ENCODE data around the gene ZER1. TPM values are rescaled to one million over a fixed set of nuclear protein-coding genes. Genes with fewer than 3 reads are reported as not detected.

Gene ZER1
- total RNA-seq, 1 donor from 2014 or later, result 37.2 TPM

DNA sequence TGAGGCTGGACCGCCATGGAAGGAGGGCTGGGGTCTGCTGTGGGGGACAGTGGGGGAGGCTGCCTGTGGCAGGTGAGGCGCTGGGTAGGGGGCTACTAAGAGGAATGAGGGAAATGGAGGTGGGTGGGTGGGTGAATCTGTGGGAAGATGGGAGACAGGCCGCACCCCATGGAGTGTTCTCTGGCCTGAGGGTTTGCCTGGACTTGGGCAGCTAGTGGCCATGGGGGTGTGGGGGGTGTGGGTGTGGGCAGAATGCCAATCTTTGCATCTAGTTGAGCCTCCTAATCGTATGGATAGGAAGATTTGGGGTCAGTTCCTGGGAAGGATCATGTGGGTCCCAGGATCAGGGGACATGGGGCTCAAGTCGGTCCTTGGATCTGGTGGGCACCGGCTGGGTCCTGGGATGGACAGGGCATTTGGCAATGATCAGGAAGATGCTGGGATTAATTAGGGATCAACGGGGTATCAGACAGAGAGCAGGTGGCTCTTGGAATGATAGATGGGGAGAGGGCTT, 48.3 kb downstream of the ZER1 start:
- TF ChIP-seq, protein P1, sequence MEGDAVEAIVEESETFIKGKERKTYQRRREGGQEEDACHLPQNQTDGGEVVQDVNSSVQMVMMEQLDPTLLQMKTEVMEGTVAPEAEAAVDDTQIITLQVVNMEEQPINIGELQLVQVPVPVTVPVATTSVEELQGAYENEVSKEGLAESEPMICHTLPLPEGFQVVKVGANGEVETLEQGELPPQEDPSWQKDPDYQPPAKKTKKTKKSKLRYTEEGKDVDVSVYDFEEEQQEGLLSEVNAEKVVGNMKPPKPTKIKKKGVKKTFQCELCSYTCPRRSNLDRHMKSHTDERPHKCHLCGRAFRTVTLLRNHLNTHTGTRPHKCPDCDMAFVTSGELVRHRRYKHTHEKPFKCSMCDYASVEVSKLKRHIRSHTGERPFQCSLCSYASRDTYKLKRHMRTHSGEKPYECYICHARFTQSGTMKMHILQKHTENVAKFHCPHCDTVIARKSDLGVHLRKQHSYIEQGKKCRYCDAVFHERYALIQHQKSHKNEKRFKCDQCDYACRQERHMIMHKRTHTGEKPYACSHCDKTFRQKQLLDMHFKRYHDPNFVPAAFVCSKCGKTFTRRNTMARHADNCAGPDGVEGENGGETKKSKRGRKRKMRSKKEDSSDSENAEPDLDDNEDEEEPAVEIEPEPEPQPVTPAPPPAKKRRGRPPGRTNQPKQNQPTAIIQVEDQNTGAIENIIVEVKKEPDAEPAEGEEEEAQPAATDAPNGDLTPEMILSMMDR (IDR thresholded peaks at IDR 0.05; ENCODE audit: unreplicated experiment), result no peak
- Mint-ChIP-seq H3K4me3 (peak overlapping the region; percentile 86), H3K4me1 (peaks cover 23% of the 10 kb centered on the region), H3K9me3 (no peaks in the 10 kb centered on the region), H3K36me3 (no peaks in the 10 kb centered on the region), H3K27me3 (ENCODE audit: low read depth) (no peaks in the 10 kb centered on the region), H3K27ac (peak overlapping the region; percentile 65)
- DNase-seq (ENCODE audit: low spot score in 2 of 2, unreplicated experiment in 2 of 2), result no peak

DNA sequence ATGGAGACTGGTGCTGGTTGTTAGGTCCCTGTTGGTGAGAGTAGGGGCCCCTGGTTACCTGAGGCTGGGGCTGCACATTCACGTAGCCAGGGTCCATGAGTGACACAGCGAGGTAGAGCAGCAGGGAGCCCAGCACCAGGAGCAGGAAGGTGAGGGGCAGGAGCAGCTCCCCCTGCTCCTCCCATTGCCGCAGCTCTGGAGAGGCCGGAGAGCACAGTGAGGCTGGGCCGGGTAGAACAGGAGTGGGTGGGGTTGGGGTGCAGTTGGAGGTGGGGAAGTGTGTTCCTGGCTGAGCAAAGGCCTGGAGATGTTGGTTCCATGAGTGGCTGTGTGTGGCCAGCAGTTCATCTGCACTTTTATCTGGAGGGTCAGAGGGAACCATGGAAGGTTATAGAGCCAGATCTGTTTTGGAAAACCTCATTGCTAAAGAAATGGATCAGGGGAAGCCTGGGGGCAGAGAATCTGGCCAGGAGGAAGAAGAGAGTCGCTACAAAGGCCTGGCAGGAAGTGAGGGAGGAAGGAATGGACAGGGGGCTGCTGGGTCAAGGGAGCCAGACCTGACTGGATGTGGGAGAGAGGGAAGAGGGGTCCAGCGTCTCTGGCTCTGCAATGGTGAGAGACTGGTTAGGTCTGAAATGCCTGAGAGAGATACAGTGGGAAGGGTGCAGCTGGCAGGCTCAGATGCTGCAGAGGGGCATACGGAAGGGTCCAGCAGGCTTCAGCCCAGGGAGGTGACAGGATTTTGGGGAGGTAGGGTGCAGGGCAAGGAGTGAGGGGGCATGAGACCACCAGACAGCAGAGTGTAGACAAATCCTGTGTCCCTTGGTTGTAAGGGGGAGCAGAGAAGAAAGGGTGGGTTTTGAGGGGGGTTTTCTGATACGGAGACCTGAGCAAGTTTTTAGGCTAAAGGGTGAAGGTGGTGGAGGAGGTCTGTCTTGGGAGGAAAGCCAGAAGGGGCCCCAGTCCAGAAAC, 49.1 kb downstream of the ZER1 start:
- no peaks in the 10 kb centered on the region for H3K27me3 Mint-ChIP-seq (ENCODE audit: low read depth)

DNA sequence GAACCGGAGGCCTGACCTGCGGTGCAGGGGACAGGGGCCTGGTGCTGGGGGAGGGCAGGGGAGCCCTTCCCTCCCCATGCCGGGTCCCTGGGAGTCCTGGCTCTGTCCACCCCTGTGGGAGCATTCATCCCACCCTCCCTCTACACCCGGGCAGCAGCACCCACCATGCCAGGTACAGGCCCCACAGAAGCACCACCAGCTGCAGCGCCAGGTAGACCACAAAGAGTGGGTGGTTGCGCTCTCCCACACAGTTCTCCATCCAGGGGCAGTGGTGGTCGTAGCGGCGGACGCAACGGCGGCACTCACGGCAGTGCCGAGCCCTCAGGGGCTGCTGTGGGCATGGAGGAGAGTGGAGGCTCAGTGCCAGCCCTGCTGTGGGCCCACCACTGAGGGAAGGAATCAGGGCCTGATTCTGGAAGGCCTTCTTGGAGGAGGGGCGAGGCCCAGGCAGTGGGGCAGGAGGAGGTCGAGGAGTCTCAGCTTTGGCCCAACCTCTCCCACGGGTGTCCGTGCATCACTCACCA, 50.2 kb downstream of the ZER1 start:
- Mint-ChIP-seq H3K4me3 (peak overlapping the region; percentile 10), H3K27me3 (ENCODE audit: low read depth) (no peaks in the 10 kb centered on the region), H3K9me3 (no peaks in the 10 kb centered on the region), H3K36me3 (no peaks in the 10 kb centered on the region), H3K27ac (no peak overlapping the region), H3K4me1 (peaks cover 23% of the 10 kb centered on the region)
- no peak for DNase-seq (ENCODE audit: low spot score in 2 of 2, unreplicated experiment in 2 of 2)
- TF ChIP-seq, protein P1 (IDR thresholded peaks at IDR 0.05; ENCODE audit: unreplicated experiment), result no peak

More for the DNA sequence above, 49.1 kb downstream of the ZER1 start:
- no peak for DNase-seq (ENCODE audit: low spot score in 2 of 2, unreplicated experiment in 2 of 2)
- Mint-ChIP-seq H3K9me3 (no peaks in the 10 kb centered on the region), H3K27ac (peak overlapping the region; percentile 65), H3K36me3 (no peaks in the 10 kb centered on the region), H3K4me3 (peak overlapping the region; percentile 86), H3K4me1 (peaks cover 23% of the 10 kb centered on the region)
- TF ChIP-seq, protein P1 (IDR thresholded peaks at IDR 0.05; ENCODE audit: unreplicated experiment), result no peak

DNA sequence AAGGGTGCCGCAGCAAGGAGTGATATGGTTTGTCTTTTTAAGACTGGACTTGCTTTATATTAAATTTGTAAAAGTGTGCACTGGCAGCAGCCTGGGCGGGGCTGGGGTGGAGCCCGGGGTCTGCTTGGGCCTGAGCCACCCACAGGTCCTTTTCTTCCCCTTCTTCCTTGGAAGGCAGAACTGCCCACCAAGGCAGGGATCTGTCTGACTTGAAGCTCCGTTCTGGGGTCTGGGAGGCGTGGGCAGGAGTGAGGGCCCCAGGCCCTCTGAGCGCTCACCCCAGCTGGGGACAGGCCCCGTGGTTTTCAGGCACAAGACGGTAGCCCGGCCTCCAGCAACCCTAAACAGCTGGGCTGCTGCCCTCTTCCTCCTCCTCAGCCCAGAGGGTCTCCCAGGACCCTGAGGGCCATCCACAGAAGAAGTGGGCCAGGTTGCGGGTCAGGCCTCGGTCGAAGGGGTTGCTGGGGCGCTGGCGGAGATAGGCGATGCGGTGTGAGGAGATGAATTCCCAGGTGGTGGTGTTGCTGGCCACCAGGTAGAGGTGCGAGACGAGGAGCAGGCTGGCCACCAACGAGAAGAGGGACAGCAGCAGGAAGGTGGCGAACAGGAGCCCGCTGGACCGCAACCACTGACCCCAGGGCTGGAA, 50.8 kb downstream of the ZER1 start:
- no peak for DNase-seq (ENCODE audit: low spot score in 2 of 2, unreplicated experiment in 2 of 2)
- peak overlapping the region; percentile 33 for H3K4me3 Mint-ChIP-seq
- H3K36me3 Mint-ChIP-seq, result no peaks in the 10 kb centered on the region
- H3K9me3 Mint-ChIP-seq, result no peaks in the 10 kb centered on the region
- peaks cover 23% of the 10 kb centered on the region for H3K4me1 Mint-ChIP-seq
- no peaks in the 10 kb centered on the region for H3K27me3 Mint-ChIP-seq (ENCODE audit: low read depth)
- TF ChIP-seq, protein P1 (IDR thresholded peaks at IDR 0.05; ENCODE audit: unreplicated experiment), result no peak
- no peak overlapping the region for H3K27ac Mint-ChIP-seq

DNA sequence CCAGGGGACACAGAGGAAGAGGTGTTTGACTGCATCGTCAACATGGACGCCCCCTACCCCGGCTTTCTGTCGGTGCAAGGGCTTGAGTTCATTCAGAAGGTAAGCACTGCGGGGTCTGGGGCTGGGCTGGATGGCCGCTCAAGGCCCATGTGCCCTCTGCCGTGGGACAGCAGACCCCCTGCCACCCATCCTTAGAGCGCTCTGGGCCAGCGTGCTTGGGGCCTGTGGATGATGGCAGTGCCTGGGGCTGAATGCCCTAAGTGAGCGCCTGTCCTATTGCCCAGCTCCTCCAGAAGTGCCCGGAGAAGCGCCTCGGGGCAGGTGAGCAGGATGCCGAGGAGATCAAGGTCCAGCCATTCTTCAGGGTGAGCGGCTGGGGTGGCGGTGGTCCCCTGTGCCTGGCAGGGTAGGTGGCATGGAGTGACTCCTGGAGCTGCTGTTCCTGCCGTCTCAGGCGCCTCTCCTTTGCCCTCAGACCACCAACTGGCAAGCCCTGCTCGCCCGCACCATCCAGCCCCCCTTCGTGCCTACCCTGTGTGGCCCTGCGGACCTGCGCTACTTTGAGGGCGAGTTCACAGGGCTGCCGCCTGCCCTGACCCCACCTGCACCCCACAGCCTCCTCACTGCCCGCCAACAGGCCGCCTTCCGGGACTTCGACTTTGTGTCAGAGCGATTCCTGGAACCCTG, 51.7 kb downstream of the ZER1 start:
- H3K9me3 Mint-ChIP-seq, result no peaks in the 10 kb centered on the region
- H3K27ac Mint-ChIP-seq, result no peak overlapping the region
- TF ChIP-seq, protein P1 (IDR thresholded peaks at IDR 0.05; ENCODE audit: unreplicated experiment), result no peak
- no peak overlapping the region for H3K4me3 Mint-ChIP-seq
- no peaks in the 10 kb centered on the region for H3K27me3 Mint-ChIP-seq (ENCODE audit: low read depth)
- no peak for DNase-seq (ENCODE audit: low spot score in 2 of 2, unreplicated experiment in 2 of 2)
- peaks cover 22% of the 10 kb centered on the region for H3K4me1 Mint-ChIP-seq
- H3K36me3 Mint-ChIP-seq, result no peaks in the 10 kb centered on the region

Measured in mesothelial cell of epicardium (in vitro differentiated cells).